Measurements from ENCODE around the gene ABCA4. TPM values are rescaled to one million over a fixed set of nuclear protein-coding genes. Genes with fewer than 3 reads are reported as not detected.

ABCA4 gene
- total and polyA plus RNA-seq, 4 donors = 0.08 to 0.63 (median 0.21) TPM

DNA sequence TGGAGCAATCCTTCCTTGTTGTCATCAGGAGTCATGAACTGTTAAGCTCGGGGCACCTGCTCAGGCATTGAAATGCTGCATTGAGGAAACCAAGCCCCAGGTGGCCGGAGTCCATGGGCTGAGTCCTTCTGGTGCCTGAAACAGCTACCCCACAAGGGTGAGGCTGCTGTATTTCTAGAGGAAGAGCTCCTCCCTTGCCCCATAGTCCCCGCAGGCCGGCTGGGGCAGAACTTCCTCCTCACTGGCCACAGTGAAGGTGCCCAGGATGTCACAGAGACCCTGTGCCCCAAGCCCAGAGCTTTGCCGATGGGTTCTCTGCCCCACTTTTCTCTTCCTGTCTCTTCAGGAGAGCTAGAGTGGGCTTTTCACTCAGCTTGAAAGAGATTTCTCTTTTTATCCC lies 130.9 kb downstream of the ABCA4 start:
- H3K4me1 ChIP-seq (ENCODE audit: control insufficient read depth in 1 of 2, insufficient read depth in 2 of 2, low read length in 2 of 2) = no peaks in the 10 kb centered on the region
- H3K27me3 ChIP-seq (ENCODE audit: control insufficient read depth in 1 of 2, insufficient read depth in 2 of 2, low read length in 1 of 2) = no peaks in the 10 kb centered on the region
- 86 to 95% methylated on average over 5 of the region's 5 CpGs for WGBS, 2 donors
- ATAC-seq (ENCODE audit: low FRiP score) (no peak), DNase-seq (no peak)
- intact Hi-C loops (cut with DNase I) = no loop called here
- H3K4me3 ChIP-seq (ENCODE audit: low read length in 2 of 2) = no peak overlapping the region
- H3K36me3 ChIP-seq (ENCODE audit: control insufficient read depth in 1 of 2, insufficient read depth in 2 of 2, low read length in 1 of 2) = no peaks in the 10 kb centered on the region
- no peak overlapping the region for H3K27ac ChIP-seq (ENCODE audit: low read depth in 1 of 2, low read length in 2 of 2)
- no peaks in the 10 kb centered on the region for H3K9me3 ChIP-seq (ENCODE audit: control insufficient read depth, low read length)

DNA sequence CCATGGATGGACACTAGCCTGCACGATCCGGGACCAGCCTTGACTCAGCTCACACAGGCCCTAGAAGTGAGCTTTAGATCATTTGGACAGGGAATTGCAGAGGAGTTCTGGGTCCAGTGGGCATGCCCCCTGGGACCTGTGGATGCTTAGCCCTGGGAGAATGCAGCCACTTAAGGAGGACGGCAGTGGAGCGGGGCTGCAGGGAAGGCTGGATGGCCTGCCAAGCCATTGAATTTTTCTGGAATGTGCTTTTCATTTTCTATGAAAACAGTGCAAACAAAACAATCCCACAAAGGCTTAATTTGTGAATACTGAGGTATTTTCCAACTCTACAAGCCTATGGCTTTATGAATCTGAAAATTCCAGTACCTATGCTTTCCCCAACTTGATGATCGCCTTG lies 131.3 kb downstream of the ABCA4 start:
- no peak for DNase-seq
- H3K27ac ChIP-seq (ENCODE audit: low read depth in 1 of 2, low read length in 2 of 2) = no peak overlapping the region
- no peaks in the 10 kb centered on the region for H3K9me3 ChIP-seq (ENCODE audit: control insufficient read depth, low read length)
- 44 to 84% methylated on average over 5 of the region's 5 CpGs for WGBS, 2 donors
- H3K4me3 ChIP-seq (ENCODE audit: low read length in 2 of 2) = no peak overlapping the region
- H3K4me1 ChIP-seq (ENCODE audit: control insufficient read depth in 1 of 2, insufficient read depth in 2 of 2, low read length in 2 of 2) = no peaks in the 10 kb centered on the region
- H3K27me3 ChIP-seq (ENCODE audit: control insufficient read depth in 1 of 2, insufficient read depth in 2 of 2, low read length in 1 of 2) = no peaks in the 10 kb centered on the region
- intact Hi-C loops (cut with DNase I) = no loop called here
- no peaks in the 10 kb centered on the region for H3K36me3 ChIP-seq (ENCODE audit: control insufficient read depth in 1 of 2, insufficient read depth in 2 of 2, low read length in 1 of 2)
- no peak for ATAC-seq (ENCODE audit: low FRiP score)

DNA sequence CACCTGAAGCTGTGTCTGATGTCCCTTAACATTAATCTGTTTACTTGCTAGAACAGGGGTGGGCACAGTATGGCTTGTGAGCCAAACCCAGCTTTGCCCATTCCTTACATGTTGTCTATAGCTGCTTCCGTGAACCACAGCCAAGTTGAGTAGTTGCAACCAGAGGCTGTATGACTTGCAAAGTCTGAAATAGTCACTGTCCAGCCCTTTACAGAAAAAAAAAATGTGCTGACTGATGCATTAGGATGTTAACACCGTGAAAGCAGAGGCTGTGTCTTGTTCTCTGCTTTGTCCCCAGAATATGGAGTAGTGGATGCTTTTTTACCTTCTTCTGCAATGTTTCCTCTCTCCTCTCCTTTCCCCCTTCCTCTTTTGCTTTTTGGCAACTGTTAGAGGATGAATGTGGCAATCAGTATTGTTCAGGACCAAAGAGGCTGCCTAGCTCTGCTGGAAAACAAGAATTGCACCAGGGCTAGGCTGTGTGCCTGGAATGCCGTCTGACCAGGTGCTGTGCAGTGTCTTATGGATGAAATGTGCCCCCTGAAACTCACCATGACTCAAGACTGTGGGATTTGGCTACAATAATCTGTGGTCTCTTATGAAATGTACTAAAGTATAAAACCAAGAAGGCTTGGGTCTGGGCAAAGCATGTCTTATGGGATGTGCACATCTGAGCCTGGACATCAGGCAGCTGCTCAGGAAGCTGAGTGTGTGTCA lies 132.2 kb downstream of the ABCA4 start:
- ATAC-seq (ENCODE audit: low FRiP score) = no peak
- no peak for DNase-seq
- no peak overlapping the region for H3K27ac ChIP-seq (ENCODE audit: low read depth in 1 of 2, low read length in 2 of 2)
- H3K27me3 ChIP-seq (ENCODE audit: control insufficient read depth in 1 of 2, insufficient read depth in 2 of 2, low read length in 1 of 2) = no peaks in the 10 kb centered on the region
- H3K9me3 ChIP-seq (ENCODE audit: control insufficient read depth, low read length) = no peaks in the 10 kb centered on the region
- no peaks in the 10 kb centered on the region for H3K36me3 ChIP-seq (ENCODE audit: control insufficient read depth in 1 of 2, insufficient read depth in 2 of 2, low read length in 1 of 2)
- intact Hi-C loops (cut with DNase I) = no loop called here
- WGBS, 2 donors = 63 to 68% methylated on average over 3 of the region's 3 CpGs
- no peaks in the 10 kb centered on the region for H3K4me1 ChIP-seq (ENCODE audit: control insufficient read depth in 1 of 2, insufficient read depth in 2 of 2, low read length in 2 of 2)
- no peak overlapping the region for H3K4me3 ChIP-seq (ENCODE audit: low read length in 2 of 2)

DNA sequence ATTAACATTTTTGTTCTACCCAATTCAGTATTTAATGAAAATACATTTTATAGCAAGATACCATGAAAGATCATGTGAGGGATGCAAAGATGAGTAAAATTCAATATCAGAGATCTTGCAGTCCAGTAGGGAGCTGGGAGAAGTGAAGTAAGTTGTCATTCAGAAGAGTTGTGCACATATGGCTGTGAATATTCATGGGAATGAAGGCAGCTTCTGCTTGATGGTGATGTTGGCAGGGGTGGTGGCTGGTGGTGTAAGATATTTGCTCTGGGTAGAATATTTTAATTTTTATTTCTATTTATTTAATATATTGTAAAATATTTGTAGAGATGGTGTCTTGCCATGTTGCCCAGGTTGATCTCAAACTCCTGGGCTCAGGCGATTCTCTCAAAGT lies 139.7 kb downstream of the ABCA4 start:
- Histone ChIP-seq H3K9me3 (ENCODE audit: control insufficient read depth, low read length) (no peaks in the 10 kb centered on the region), H3K27me3 (ENCODE audit: control insufficient read depth in 1 of 2, insufficient read depth in 2 of 2, low read length in 1 of 2) (no peaks in the 10 kb centered on the region), H3K36me3 (ENCODE audit: control insufficient read depth in 1 of 2, insufficient read depth in 2 of 2, low read length in 1 of 2) (no peaks in the 10 kb centered on the region), H3K27ac (ENCODE audit: low read depth in 1 of 2, low read length in 2 of 2) (no peak overlapping the region), H3K4me3 (ENCODE audit: low read length in 2 of 2) (no peak overlapping the region), H3K4me1 (ENCODE audit: control insufficient read depth in 1 of 2, insufficient read depth in 2 of 2, low read length in 2 of 2) (no peaks in the 10 kb centered on the region)
- WGBS, 2 donors = 80 to 89% methylated on average over 1 of the region's 1 CpG
- intact Hi-C loops (cut with DNase I) = no loop called here
- ATAC-seq (ENCODE audit: low FRiP score) = no peak
- DNase-seq = no peak

DNA sequence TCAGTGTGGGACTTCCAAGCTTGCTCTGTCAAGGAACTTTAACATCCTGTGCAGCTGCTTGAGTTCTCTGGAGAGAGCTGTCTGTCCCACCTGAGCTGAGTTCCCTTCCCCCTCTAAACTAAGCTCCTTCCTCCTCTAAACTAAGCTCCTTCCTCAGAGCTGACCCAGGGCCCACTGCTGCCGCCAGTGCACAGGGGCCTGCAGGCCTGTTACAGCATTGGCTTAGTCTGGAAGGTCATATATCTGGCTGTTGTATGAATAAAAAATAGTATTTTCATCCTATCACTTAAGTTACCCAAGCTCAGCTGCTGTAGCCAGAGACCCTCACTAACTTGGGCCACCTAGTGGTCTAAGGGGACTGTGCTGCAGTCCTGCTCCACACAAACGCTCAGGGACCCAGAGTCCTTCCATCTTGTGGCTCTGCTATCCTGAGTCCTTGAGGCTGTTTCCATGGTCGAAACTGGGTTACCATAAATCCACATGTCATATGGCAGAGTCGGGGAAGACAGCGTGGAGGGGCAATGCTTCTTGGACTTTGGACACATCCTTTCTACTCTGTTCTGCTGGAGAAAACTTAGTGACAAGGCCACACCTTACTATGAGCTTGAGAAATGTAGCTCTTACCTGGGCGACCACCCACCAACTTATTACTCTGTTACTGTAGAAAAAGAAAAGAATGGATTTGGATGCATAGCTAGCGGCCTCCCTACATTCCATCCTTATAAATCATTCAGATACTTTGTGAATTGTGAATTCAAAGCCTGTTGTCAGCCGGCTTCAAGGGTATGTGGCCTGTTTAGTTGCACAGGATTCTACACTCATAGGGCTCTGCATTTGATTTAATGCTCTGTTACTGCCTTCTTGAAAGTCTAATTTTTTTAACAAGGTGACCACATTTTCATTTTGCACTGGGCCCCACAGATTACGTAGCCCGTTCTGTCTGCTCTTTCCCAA lies 140.4 kb downstream of the ABCA4 start:
- Histone ChIP-seq H3K4me3 (ENCODE audit: low read length in 2 of 2) (no peak overlapping the region), H3K9me3 (ENCODE audit: control insufficient read depth, low read length) (no peaks in the 10 kb centered on the region), H3K27me3 (ENCODE audit: control insufficient read depth in 1 of 2, insufficient read depth in 2 of 2, low read length in 1 of 2) (no peaks in the 10 kb centered on the region), H3K4me1 (ENCODE audit: control insufficient read depth in 1 of 2, insufficient read depth in 2 of 2, low read length in 2 of 2) (no peaks in the 10 kb centered on the region), H3K36me3 (ENCODE audit: control insufficient read depth in 1 of 2, insufficient read depth in 2 of 2, low read length in 1 of 2) (no peaks in the 10 kb centered on the region), H3K27ac (ENCODE audit: low read depth in 1 of 2, low read length in 2 of 2) (no peak overlapping the region)
- WGBS, 2 donors = 95% methylated on average over 10 of the region's 10 CpGs
- intact Hi-C loops (cut with DNase I) = no loop called here
- ATAC-seq (ENCODE audit: low FRiP score) (peak; percentile 21), DNase-seq (no peak)

DNA sequence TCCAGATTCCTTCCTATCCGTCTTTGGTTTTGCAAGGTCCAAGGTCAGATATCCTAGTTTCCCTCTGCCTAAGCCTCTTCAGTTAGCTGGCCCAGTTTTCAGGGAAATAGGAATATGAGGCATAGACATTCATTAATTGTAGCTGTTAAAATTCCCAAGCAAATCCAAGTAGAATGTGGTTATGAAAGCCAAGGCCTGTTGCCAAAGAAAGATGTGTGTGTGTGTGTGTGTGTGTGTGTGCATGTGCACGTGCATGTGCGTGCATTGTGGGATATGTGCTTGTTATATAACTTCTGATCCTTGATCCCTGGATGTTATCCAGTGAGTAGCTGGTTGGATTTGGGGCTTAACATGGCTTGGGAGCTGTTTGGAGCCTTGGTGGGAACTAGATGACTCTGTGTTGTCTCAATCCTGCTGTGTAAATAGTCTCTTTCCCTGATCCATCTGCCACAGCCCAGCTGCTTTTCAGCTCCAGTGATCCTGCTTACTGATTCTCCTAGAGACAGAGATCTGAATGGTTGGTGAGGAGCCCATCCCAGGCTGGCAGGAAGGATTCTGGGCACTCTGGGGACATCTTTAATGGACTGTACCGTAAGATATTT lies 141.1 kb downstream of the ABCA4 start:
- intact Hi-C loops (cut with DNase I) = no loop called here
- WGBS, 2 donors = 20 to 35% methylated on average over 4 of the region's 4 CpGs
- Histone ChIP-seq H3K4me1 (ENCODE audit: control insufficient read depth in 1 of 2, insufficient read depth in 2 of 2, low read length in 2 of 2) (no peaks in the 10 kb centered on the region), H3K9me3 (ENCODE audit: control insufficient read depth, low read length) (no peaks in the 10 kb centered on the region), H3K4me3 (ENCODE audit: low read length in 2 of 2) (no peak overlapping the region), H3K27me3 (ENCODE audit: control insufficient read depth in 1 of 2, insufficient read depth in 2 of 2, low read length in 1 of 2) (no peaks in the 10 kb centered on the region), H3K27ac (ENCODE audit: low read depth in 1 of 2, low read length in 2 of 2) (no peak overlapping the region), H3K36me3 (ENCODE audit: control insufficient read depth in 1 of 2, insufficient read depth in 2 of 2, low read length in 1 of 2) (no peaks in the 10 kb centered on the region)
- no peak for DNase-seq
- peak; percentile 73 for ATAC-seq (ENCODE audit: low FRiP score)

DNA sequence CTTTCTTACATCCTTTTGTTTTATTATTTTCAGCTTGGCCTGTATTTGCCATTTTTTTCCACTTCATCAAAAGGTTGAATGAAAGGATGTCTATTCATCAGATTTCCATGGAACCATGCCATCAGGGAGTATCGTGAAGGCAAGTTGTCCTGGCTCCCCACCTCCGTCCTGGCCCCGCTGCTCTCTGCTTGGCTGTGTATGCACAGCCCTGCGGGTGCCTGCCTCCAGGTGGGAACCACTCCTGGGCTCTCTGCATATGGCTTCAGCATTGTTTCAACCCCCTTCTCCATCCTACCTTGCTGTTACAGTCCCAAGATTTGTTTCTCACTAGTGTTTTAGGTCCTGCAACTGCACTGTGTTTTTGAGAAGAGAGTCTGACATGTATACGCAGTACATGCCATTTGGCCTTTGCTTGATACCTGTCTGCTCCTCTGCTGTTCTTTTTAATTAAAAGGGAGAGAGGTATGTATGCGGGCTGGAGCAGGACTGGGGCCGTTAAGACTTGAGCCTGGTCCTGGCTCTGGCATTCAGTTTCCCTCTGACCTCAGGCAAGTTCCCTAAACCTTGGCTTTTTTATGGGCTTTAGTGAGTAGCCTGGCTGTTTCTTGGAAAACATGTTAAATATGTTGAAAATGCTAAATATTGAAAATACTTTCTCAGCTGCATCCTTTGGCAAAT lies 141.8 kb downstream of the ABCA4 start:
- ATAC-seq (ENCODE audit: low FRiP score) (no peak), DNase-seq (no peak)
- no peaks in the 10 kb centered on the region for H3K36me3 ChIP-seq (ENCODE audit: control insufficient read depth in 1 of 2, insufficient read depth in 2 of 2, low read length in 1 of 2)
- no peaks in the 10 kb centered on the region for H3K9me3 ChIP-seq (ENCODE audit: control insufficient read depth, low read length)
- no peaks in the 10 kb centered on the region for H3K4me1 ChIP-seq (ENCODE audit: control insufficient read depth in 1 of 2, insufficient read depth in 2 of 2, low read length in 2 of 2)
- no peak overlapping the region for H3K4me3 ChIP-seq (ENCODE audit: low read length in 2 of 2)
- no peaks in the 10 kb centered on the region for H3K27me3 ChIP-seq (ENCODE audit: control insufficient read depth in 1 of 2, insufficient read depth in 2 of 2, low read length in 1 of 2)
- intact Hi-C loops (cut with DNase I) = no loop called here
- no peak overlapping the region for H3K27ac ChIP-seq (ENCODE audit: low read depth in 1 of 2, low read length in 2 of 2)
- 80 to 81% methylated on average over 7 of the region's 7 CpGs for WGBS, 2 donors

DNA sequence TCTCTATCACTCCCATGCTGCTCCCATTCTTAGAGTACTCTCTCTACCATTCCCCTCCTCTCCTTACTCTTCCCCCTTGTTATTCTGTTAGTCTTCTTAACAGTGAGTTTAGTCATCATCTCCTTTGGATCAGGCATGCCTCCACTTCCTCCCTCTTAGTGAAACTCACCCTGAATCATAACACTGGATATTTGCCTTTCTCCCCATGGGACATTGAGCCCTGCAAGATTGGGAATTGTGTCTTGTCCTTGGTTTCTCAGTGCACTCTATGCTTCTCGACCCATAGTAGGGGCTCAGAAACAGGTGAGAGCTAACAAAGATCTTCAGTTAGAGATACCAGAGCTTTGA lies 143.4 kb downstream of the ABCA4 start:
- Histone ChIP-seq H3K9me3 (ENCODE audit: control insufficient read depth, low read length) (no peaks in the 10 kb centered on the region), H3K36me3 (ENCODE audit: control insufficient read depth in 1 of 2, insufficient read depth in 2 of 2, low read length in 1 of 2) (no peaks in the 10 kb centered on the region), H3K27me3 (ENCODE audit: control insufficient read depth in 1 of 2, insufficient read depth in 2 of 2, low read length in 1 of 2) (no peaks in the 10 kb centered on the region), H3K4me3 (ENCODE audit: low read length in 2 of 2) (no peak overlapping the region), H3K4me1 (ENCODE audit: control insufficient read depth in 1 of 2, insufficient read depth in 2 of 2, low read length in 2 of 2) (no peaks in the 10 kb centered on the region), H3K27ac (ENCODE audit: low read depth in 1 of 2, low read length in 2 of 2) (no peak overlapping the region)
- intact Hi-C loops (cut with DNase I) = no loop called here
- DNase-seq = no peak
- no peak for ATAC-seq (ENCODE audit: low FRiP score)
- 83 to 87% methylated on average over 1 of the region's 1 CpG for WGBS, 2 donors

Data from aorta (tissue), 5 donors.